HG02981 (cell line): Measurements from ENCODE around the gene SLC1A1.
A peak's percentile ranks its signal among the peaks of the same experiment; 100 is the strongest.

Experiments
- ATAC-seq: cut with Tn5 transposase; IDR thresholded peaks from one replicate; pipeline ENCODE4 v1.9.1; 2021; ENCODE audit warnings: mild to moderate bottlenecking, moderate library complexity; ENCODE audit not compliant: unreplicated experiment

The SLC1A1 gene

DNA sequence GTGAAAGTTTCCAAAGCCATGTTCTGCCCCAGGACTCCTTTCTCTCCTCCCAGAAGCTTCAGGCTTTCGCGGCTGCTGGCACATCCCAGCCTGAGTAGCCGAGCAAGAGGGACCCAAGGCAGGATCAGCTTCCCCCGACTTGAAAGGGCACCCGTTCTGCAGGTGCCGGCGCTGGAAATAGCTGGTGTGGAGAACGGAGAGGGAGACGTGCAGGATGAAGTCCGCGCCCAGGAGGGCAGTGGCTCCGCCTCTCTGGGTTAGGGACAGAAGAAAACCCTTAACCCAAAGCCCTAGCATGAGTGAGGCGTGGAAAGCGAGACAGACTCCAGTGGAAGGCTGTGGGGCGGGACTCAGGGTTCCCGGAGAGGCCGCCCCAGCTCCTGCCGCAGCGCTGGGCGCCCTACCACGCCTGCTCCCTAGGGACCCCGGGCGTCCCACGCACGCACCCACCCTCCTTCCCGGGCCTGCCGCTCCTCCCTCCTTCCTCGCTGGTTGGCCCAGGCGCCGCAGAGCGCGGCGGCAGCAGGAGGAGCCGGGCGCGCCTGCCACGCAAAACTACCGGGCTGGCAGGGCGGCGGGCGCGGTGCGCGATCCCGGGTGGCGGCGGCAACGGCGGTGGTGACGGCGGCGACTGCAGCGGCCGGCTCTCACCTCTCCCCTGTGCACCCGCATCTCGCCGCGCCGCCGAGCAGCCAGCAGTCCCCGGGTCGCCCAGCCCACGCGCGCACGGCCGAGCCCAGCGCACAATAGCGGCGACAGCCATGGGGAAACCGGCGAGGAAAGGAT, at the start of gene SLC1A1:
SLC1A1 (plus strand) TSS at position 550 of the 786 bp plus-strand sequence; CDS start at position 762, 212 bp downstream.
- ATAC-seq, result peak; percentile 51

DNA sequence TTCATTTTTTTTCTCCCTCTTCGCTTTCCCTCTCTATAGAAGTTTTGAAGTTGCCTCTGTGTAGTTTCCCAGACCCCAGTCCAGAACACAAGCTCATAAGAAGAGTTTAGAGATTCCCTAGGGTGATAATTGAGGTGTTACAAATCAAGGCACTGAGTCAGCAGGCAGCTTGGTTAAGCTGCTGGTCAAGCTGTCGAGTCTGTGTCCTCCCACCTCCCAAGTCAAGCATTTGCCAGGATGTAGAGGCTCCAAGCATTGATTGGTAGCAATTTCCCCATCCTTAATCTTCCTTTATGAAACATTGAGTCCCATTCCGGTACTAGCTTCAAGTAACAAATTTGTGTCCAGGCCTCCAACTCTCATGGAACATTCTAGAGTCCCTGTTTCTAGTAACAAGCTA, 47.5 kb upstream of the SLC1A1 start:
- ATAC-seq, result no peak

DNA sequence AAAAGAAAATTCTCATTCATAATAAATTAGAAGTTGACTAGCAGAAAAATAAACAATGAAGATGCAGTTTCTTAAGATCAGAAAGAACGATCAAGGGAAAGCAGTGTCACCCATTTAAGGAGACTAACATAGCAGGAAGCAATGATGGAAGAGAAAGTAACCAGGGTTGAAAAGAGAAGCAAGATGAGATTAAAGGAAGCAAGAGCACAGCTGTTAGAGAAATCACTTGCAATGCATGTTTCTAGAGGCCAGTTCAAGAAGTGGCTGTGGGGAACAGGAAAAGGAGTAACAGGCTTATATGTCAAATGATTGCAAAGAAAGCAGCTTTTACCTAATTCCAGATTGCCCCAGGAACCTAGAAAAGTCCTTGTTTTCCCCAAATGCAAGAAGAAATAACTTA, 46.8 kb upstream of the SLC1A1 start:
- no peak for ATAC-seq

DNA sequence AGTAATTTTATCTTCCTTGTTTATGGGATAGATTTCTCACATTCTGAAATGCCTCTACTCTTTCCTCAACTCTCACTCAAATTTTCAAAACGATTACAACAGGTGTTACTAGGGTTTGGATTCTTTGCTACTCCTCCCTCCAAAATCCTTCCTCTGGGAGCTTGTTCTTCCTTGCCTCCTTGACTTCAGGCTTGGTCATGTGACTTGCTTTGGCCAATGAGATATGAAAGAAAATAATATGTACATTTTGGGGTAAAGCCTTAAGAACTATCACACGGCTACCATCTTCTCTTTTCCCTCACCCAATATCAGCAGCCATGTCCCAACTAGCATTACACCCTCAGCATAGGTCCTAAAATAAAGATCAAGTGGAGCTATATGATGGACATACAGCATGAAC, 28.8 kb upstream of the SLC1A1 start:
- ATAC-seq, result no peak

DNA sequence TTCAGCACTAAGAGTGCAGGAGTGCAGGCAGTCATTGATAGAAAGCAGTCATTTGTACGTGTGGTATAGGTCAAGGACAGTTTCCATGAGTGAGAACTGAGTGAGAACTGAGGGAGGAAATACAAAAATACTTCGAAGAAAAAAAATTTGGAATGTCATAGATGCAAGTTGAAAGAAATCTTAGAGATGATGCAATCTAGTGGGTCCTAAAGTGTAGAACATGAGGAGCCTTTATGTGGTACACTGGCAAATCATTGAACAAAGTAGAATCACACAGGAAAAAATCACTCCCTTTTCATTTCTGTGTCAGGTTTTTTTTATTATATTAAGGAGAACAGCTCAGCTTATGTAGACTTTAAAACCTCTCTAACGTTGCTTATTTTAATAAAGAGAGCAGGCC, 26.4 kb upstream of the SLC1A1 start:
- no peak for ATAC-seq

DNA sequence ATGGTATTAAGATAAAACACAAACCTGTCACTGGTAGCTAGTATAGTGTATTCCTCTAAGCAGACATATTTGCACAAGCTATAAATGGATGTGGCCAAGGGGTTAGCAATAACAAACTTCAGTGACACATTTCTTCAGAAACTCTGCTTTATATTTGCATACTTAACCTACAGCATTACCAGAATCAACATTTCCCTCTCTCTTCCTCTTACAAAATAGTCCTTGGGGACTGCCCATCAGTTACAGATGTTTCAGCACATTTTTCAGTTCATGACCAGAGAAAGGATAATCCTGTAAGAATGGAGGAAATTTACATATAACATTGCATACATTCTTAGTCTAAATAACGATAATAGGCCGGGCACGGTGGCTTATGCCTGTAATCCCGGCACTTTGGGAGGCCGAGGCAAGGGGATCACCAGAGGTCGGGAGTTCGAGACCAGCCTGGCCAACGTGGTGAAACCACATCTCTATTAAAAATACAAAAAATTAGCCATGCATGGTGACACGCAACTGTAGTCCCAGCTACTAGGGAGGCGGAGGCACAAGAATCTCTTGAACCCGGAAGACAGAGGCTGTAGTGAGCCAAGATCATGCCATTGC, 25.3 kb upstream of the SLC1A1 start:
- peak; percentile 96 for ATAC-seq

DNA sequence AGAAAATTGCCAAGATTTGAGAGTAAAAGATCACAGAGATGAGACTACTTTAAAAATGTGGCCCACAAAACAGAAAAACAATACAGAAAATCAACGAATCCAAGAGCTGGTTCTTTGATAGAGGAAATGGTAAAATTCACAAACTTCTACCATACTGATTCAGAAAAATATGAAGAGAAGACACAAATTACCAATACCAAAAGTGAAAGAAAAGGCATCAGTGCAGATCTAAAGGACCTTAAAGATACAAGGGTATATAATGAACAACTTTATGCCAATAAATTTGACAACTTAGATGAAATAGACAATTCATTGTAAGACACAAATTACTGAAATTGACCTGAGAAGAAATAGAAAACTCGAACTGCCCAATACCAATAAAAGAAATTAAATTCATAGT, 24.4 kb upstream of the SLC1A1 start:
- no peak for ATAC-seq

DNA sequence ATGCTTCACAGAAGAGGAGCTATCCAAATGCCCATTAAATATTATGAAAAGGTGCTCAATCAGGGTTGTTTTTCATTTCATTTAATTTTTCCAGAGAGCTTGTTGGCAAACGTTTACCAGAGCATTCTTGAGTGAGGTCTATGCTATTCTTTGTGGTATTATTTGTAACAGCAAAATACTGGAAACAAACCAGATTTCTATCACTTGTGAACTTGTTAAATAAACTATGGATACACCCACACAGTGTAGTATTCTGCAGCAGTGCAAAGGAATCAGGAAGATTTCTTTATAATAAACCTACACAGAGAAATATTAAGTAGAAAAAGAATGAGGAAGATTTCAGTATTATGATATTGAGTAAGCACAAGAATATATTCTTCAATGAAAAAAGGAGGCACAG, 15.0 kb upstream of the SLC1A1 start:
- ATAC-seq, result no peak

DNA sequence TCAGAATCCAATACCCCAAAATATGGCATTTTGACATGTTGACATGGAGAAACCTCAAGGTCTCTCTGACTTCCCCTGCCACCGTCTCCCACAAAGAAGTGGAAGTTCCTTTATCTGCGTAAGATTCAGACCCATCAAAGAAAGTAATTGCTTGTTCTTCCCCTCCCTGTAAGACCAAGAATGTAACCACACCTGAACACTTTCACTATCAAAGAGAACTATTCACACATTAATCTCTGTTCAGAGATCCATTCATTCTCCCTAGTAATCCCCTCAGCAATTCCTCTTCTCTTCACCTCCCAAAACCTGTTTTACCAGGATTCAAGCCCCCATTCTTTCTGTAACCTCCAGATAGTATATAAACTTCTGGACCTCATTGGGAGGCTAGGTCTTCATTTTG, 4.1 kb upstream of the SLC1A1 start:
- ATAC-seq, result no peak

DNA sequence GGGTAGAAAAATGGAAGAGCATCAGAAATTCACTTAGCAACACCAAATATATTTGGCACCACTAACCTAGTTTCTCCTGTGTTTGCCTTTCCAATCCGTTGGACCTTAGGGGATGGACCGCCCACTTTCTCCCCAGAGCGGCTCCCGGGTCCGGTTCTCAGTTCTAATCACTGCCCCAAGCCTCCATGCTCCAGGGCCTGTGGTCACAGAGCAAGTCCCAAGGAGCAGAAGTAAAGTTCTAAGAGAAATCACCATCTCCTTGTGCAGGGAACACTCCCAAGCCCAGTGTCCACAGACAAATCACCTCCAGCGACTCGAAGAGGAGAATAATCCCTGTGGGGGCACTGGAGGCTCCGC, 728 bp upstream of the SLC1A1 start:
- ATAC-seq, result no peak

DNA sequence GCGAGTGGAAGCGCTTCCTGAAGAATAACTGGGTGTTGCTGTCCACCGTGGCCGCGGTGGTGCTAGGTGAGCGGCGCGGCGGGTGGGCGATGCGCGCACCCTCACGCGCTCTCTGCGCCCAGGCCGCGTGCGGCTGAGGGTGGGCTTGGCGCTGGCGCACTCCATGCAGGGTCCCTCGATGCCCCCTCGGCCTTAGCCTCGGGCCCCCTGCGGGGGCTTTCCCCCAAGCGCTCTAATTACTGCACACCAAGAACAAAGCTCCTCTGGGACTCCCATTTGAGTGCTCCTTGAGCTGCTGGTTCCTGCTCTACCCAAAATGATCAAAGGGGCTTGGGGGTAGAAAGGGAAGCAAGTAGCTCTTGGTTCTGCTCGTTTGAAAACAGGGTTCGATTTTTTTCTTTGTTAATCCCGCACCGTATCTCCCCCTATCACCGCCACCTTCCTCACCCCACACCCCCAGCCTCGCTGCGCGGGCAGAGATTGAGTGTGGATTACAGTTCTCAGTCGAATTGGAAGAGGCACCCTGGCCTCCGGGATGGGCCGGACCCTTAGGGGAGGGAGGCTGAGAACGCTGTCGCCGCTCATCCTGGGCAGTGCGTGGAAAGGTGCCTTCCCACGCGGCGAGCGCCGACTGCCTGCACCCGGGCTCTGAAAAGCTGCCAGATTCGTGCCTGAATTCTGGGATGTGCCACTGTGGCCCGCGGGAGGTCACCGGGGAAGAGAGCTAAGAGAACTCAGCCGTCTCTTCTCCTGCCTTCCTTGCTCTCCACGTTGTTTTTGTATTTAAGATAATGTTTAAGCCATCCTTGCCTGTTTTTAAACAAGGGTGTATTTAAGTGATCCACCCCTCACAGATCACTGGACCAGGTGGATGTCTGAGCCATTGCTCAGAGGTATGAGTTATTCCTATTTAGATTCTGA, 697 bp downstream of the SLC1A1 start:
- ATAC-seq, result peak; percentile 19

DNA sequence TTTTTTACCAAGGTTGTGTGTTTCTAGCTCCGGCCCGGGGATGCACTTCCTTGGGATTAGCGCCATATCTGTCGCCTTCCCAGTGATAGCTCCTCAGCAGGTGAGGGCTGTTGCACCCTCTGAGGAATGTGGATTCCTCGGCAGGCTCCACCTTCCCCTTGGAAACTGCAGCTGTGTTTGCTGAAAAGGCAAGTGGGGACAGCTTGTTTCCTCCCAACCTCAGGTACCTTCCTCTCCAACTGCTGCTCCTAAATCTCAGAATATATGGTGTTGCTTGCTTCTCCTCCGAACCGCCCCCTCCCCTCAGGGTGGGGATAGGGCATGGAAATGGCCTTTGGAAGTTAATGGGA, 1.3 kb downstream of the SLC1A1 start:
- ATAC-seq, result no peak

DNA sequence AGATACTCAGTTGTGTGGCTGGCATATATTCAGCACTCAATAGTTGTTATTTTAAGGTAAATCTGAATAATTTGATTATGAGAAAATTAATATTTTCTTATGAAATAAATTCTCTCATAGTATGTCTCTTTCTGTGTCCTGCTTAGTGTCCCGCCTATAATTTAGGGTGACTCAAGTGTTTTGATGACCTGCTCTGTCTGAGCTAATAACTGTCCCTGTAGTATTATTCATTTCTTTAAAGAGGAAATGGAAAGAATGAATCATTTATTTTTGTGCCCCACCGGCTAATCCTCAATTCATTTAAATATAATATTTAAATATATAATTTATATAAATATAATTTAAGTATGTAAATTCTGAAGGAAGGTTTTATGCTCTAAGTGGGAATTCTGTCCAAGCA, 4.1 kb downstream of the SLC1A1 start:
- no peak for ATAC-seq

DNA sequence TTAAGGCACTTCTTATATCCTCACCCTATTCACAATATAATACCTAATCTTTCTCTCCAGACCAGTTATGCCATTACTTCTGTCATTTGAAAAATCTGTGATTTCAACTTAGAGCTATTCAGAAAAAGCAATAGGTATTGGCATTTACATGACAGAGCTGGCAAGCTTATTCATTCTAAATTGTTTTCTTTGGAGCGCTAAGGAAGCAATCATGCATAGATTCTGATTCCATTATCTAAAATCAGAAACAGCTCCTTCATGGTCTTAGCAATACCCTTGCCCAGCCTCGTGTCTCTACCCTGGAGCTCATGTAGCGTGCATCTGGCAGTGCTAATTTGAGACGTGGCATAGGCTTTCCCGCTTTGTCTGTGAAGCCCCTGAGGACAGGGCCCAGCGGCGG, 4.5 kb downstream of the SLC1A1 start:
- ATAC-seq, result no peak

DNA sequence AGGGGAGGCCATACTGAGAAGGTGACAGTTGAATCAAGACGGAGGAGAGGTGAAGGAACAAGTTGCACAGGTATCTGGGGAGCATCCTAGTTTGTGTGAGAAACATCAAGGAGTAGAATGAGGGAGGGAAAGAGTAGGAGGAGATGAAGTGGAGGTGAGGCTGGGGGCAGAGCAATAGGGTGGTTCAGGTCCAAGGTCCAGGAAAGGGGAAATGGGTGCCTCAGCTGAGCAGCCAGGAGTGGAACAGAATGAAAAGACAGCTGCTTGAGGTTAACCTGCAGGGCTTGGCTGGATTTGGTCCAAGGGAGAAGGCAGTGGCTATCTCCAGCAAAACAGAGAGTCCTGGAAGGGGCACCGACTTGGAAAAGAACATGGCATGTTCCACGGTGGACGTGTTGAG, 5.3 kb downstream of the SLC1A1 start:
- ATAC-seq, result no peak

DNA sequence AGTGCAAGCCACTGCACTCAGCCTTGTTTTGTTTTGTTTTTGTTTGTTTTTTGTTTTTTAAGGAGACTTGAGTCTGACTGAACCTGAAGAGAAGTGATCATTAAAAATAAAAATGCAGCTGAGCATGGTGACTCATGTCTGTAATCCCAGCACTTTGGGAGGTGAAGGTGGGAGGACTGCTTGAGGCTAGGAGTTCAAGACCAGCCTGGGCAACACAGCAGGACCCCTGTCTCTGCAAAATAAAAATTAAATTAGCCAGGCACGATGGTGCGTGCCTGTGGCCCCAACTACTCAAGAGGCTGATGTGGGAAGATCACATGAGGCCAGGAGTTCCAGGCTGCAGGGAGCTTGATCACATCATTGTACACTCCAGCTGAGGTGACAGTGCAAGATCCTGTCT, 6.2 kb downstream of the SLC1A1 start:
- no peak for ATAC-seq

DNA sequence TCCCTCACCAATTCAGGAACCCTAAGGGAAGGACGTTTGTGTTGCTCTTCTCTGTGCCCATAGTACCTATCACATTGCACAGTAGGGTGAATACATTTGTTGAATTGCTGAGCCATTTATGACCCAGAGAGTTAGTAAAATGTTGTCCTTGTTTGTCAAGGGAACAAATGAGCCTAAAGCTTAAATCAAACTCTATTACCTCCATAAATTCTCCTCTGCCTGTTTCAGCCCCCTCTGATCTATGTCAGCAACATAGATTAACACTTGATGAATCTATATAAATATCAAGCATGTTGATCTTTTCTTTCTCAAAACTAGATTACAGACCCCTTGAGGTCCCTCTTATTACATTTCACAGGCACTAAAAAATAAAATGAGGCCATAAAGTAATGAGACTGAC, 7.1 kb downstream of the SLC1A1 start:
- ATAC-seq, result no peak

DNA sequence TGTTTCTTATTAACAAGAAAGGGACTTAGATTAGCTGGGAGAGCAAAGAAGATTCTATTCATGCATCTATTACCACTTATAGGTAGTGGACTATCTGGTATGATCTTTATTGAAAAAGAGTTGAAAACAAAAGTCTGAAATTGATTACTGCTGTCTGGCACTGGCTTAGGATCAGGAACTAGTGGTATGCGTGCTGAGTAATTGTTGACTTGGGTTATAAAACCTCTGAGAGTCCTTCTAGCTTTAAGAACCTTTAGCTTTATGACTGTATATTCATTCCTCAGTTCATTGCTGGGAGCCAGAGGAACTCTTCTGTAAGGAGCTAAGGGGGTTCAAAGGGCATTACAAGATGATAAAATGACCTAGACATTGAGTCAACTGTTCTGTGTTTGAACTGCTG, 7.6 kb downstream of the SLC1A1 start:
- peak; percentile 62 for ATAC-seq

DNA sequence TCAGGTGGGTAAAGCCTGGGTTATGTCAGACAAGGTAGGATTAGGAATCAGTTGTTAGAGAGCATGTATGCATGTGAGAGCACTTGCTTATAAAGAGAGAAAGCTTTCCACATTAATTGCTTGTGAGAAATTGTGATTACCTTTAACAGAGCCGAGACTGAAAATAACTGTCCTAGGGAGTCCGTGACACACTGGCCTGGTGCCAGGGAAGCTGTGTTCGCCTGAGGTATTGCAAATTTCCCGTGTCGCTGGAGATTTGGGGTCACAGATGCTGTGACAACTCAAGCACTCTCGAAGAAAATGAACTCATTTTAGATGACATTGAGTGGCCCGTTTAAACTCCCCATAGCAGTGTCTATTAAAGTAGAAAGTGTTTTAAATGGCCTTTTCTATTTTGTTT, 9.6 kb downstream of the SLC1A1 start:
- no peak for ATAC-seq

DNA sequence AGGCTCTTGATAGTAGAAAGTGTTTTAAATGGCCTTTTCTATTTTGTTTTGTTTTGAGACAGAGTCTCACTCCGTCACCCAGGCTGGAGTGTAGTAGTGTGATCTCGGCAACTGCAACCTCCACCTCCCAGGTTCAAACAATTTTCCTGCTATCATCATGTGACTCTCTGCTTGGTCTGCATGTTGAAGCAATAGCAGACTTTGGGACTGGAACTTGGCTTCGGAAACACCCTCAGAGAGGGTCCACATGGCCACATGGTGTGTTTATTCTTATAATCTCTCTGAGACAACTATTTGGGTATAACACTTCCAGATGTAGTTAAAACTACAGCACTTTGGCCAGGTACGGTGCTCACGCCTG, 10.9 kb downstream of the SLC1A1 start:
- ATAC-seq, result no peak

DNA sequence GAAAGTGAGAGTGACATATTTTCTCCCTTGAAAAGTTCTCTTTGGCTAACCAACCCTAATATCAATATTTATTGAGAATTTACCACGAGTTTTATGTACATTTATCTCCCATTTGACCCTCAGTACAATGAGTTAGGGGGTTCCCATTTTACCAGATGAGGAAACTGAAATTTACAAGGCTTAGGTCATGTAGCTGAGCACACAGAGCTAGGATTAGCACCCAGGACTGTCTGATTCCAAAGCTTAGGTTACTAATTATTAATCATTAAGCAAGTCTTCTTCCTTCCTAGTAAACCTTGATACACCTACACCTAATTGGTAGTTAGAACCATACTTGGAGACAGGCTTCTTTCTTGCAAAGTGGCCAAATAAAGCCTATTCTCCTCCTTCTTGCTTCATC, 12.2 kb downstream of the SLC1A1 start:
- ATAC-seq, result no peak

DNA sequence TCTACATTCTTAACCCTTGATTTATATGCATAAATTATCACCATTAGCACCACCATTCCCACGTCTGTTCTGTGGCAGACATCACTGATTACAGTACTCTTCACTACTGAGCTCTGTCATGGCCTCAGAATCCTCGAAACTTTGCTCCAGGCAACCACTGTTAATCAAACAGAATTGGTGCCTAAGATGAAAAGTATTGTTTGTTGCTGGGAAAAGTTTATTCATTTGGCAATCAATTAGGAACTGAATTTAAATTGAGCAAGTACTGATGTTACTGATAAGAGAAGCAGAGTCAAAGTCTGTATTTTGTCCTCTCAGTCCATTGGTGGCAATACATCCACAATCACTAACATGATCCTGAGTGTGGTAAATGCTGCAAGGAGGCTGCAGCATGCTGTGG, 12.8 kb downstream of the SLC1A1 start:
- ATAC-seq, result no peak
